Activated naive CD4-positive, alpha-beta T cell treated with anti-CD3 and anti-CD28 coated beads, Interleukin-2, amount 10 ng/mL, durations not matched to agents 5 hours and 36 hours (primary cell): ENCODE data around the gene MXD1. TPM values are rescaled to one million over a fixed set of nuclear protein-coding genes. Genes with fewer than 3 reads are reported as not detected.

Experiments
- total RNA-seq, 2 experiments: library from RNA; stranded (reverse); gene quantifications; one replicate each; pipeline ENCODE4 v1.2.3, GENCODE V29; 2021

Gene MXD1
- 10 to 100 TPM; 22.5 to 23.6 TPM for total RNA-seq

GRCh38 chr2:69914950-69915945 lies at the start of gene MXD1:
TSS of gene MXD1 (plus strand) at chr2:69915109. CDS start at chr2:69915331, 222 bp downstream.

GRCh38 chr2:69893684-69894551 lies 21.0 kb upstream of the MXD1 start, which contains the start of gene SNRNP27:
TSS of gene SNRNP27 (plus strand) at chr2:69893956. CDS start at chr2:69893985, 29 bp downstream.

GRCh38 chr2:69961496-69961895 lies 46.6 kb downstream of the MXD1 start, which contains the start of gene ASPRV1:
TSS of gene ASPRV1 (minus strand) at chr2:69961631. CDS start at chr2:69961436, 195 bp downstream.

Other genes starting within 250 kb of the MXD1 start
- gene ANXA4, start 173.0 kb upstream of the MXD1 start, total RNA-seq = 10 to 100 TPM; 57.4 to 65.3 TPM
- gene GMCL1, start 85.4 kb upstream of the MXD1 start, total RNA-seq = 10 to 100 TPM; 26.7 to 27.5 TPM
- 10 to 100 TPM; 48.3 to 49.4 TPM for gene SNRNP27, start 21.2 kb upstream of the MXD1 start, total RNA-seq
- gene ASPRV1, start 46.5 kb downstream of the MXD1 start, total RNA-seq = 1 to 10 TPM; 1.2 to 1.3 TPM
- 100 to 1,000 TPM; 522 to 525 TPM for gene PCBP1, start 172.4 kb downstream of the MXD1 start, total RNA-seq